ENCODE measurements around the gene DIO2. TPM values are rescaled to one million over a fixed set of nuclear protein-coding genes. Genes with fewer than 3 reads are reported as not detected.

DIO2 gene
- total RNA-seq, result not detected

- no peak for TF ChIP-seq CTCF (IDR thresholded peaks at IDR 0.05)
- H3K27me3 Mint-ChIP-seq, result peaks cover 2% of the 10 kb centered on the region
- H3K36me3 Mint-ChIP-seq (ENCODE audit: low read depth), result no peaks in the 10 kb centered on the region
- ChIA-PET POLR2A (no interaction called here), CTCF (no interaction called here)
- no peaks in the 10 kb centered on the region for H3K9me3 Mint-ChIP-seq
- peaks cover 2% of the 10 kb centered on the region for H3K4me1 Mint-ChIP-seq (ENCODE audit: low read depth)
- DNase-seq (no peak), ATAC-seq (no peak)
- intact Hi-C loops (cut with micrococcal nuclease), result no loop called here
- no peak within 1 kb of the TSS for H3K4me3 Mint-ChIP-seq
- H3K27ac Mint-ChIP-seq, result no peak within 1 kb of the TSS
Measured at GRCh38 chr14:80211153-80212022, at the start of gene DIO2. Gene DIO2, minus strand, starts transcription at chr14:80211504. Its CDS starts 32 bp downstream, at chr14:80211472.

GRCh38 chr14:80260645-80261044, 49.3 kb upstream of the DIO2 start:
- no peak overlapping the region for H3K27ac Mint-ChIP-seq
- no peak overlapping the region for H3K4me3 Mint-ChIP-seq
- ATAC-seq (no peak), DNase-seq (no peak)
- ChIA-PET CTCF (no interaction called here), POLR2A (no interaction called here)
- TF ChIP-seq CTCF (IDR thresholded peaks at IDR 0.05), result no peak
- H3K27me3 Mint-ChIP-seq, result no peaks in the 10 kb centered on the region
- H3K9me3 Mint-ChIP-seq, result no peaks in the 10 kb centered on the region
- intact Hi-C loops (cut with micrococcal nuclease), result no loop called here
- H3K4me1 Mint-ChIP-seq (ENCODE audit: low read depth), result no peaks in the 10 kb centered on the region
- H3K36me3 Mint-ChIP-seq (ENCODE audit: low read depth), result no peaks in the 10 kb centered on the region

- DNase-seq, result no peak
- POLR2A ChIA-PET, result no interaction called here
- Mint-ChIP-seq H3K4me1 (ENCODE audit: low read depth) (no peaks in the 10 kb centered on the region), H3K4me3 (no peak overlapping the region), H3K9me3 (peaks cover 10% of the 10 kb centered on the region), H3K36me3 (ENCODE audit: low read depth) (no peaks in the 10 kb centered on the region), H3K27ac (no peak overlapping the region), H3K27me3 (no peaks in the 10 kb centered on the region)
- CTCF ChIA-PET, result no interaction called here
- ATAC-seq, result no peak
- TF ChIP-seq CTCF (IDR thresholded peaks at IDR 0.05), result no peak
- intact Hi-C loops (cut with micrococcal nuclease), result no loop called here
Measured at GRCh38 chr14:80239631-80240030, 28.3 kb upstream of the DIO2 start.

GRCh38 chr14:80237143-80237542, 25.8 kb upstream of the DIO2 start:
- Mint-ChIP-seq H3K36me3 (ENCODE audit: low read depth) (no peaks in the 10 kb centered on the region), H3K27me3 (no peaks in the 10 kb centered on the region), H3K9me3 (peaks cover 10% of the 10 kb centered on the region), H3K4me3 (no peak overlapping the region), H3K4me1 (ENCODE audit: low read depth) (no peaks in the 10 kb centered on the region), H3K27ac (no peak overlapping the region)
- intact Hi-C loops (cut with micrococcal nuclease), result no loop called here
- no peak for TF ChIP-seq CTCF (IDR thresholded peaks at IDR 0.05)
- no peak for ATAC-seq
- ChIA-PET POLR2A (no interaction called here), CTCF (no interaction called here)
- no peak for DNase-seq

- ChIA-PET POLR2A (interaction anchor here (0.6 kb wide), 1 partner anchor 314 kb away, joined by 3 read pairs; no protein-coding TSS in a partner anchor), CTCF (no interaction called here)
- TF ChIP-seq CTCF (IDR thresholded peaks at IDR 0.05), result no peak
- Mint-ChIP-seq H3K36me3 (ENCODE audit: low read depth) (no peaks in the 10 kb centered on the region), H3K27ac (no peak overlapping the region), H3K9me3 (peaks cover 8% of the 10 kb centered on the region), H3K4me1 (ENCODE audit: low read depth) (no peaks in the 10 kb centered on the region), H3K27me3 (no peaks in the 10 kb centered on the region), H3K4me3 (no peak overlapping the region)
- DNase-seq (no peak), ATAC-seq (no peak)
- intact Hi-C loops (cut with micrococcal nuclease), result no loop called here
Measured at GRCh38 chr14:80233470-80234089, 22.3 kb upstream of the DIO2 start.
